Measurements from ENCODE around the gene PTPMT1.

The PTPMT1 gene

DNA sequence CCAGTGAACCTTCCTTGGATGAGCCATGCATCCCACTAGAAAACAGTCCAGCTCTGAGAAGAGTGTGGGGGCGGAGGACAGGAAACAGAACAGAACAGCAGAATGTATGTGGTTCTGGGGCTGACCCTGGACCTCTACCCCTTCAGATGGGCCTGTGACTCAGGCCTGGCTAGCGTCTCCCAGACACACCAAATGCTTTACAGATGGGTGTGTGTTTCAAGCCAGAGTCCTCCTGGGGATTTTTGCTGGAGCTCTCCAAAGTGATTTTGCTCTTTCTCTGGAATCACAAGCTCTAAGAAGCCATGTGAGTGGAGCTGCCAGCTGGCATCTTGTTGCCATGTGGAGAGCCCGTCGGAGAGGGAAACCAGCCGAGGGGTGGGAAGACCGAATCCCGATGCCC lies 42.0 kb downstream of the PTPMT1 start:
- DNase-seq (ENCODE audit: low read depth), result no peak

GRCh38 chr11:47609675-47610074 lies 44.3 kb downstream of the PTPMT1 start:
- no peak for DNase-seq (ENCODE audit: low read depth)

- no peak for DNase-seq (ENCODE audit: low read depth)
These were observed 46.0 kb downstream of the PTPMT1 start for GRCh38 chr11:47611348-47611794.

GRCh38 chr11:47615249-47615648 lies 49.9 kb downstream of the PTPMT1 start:
- DNase-seq (ENCODE audit: low read depth), result no peak

GRCh38 chr11:47616726-47617416 lies 51.5 kb downstream of the PTPMT1 start:
- no peak for DNase-seq (ENCODE audit: low read depth)

GRCh38 chr11:47617417-47617809 lies 52.0 kb downstream of the PTPMT1 start:
- no peak for DNase-seq (ENCODE audit: low read depth)

- no peak for DNase-seq (ENCODE audit: low read depth)
These were observed 55.5 kb downstream of the PTPMT1 start for GRCh38 chr11:47620836-47621378.
